ENCODE measurements around the gene CCDC138. TPM values are rescaled to one million over a fixed set of nuclear protein-coding genes. Genes with fewer than 3 reads are reported as not detected.
A peak's percentile ranks its signal among the peaks of the same experiment; 100 is the strongest.
"Not testable (repeated sequence)": the region's sequence is repeated elsewhere in the genome, so short reads cannot be mapped to it uniquely, and the experiment has no call there.

CCDC138 gene
- 10 to 100 TPM in 3 of 6 donors, 1 to 10 TPM in 3; 6.6 to 16.9 (median 10.5) TPM for polyA plus RNA-seq (ENCODE audit: low read depth in 6 of 6)

- no peaks in the 10 kb centered on the region for H3K9me3 Mint-ChIP-seq
- H3K36me3 Mint-ChIP-seq, result peaks cover 12 to 16% of the 10 kb centered on the region in 2 donors
- DNase-seq, result peak; percentile 90
- peak; percentile 94 to 95 for ATAC-seq (ENCODE audit: low read depth in 2 of 2)
- H3K4me1 Mint-ChIP-seq, result peaks cover 9 to 13% (median 12%) of the 10 kb centered on the region in 3 donors
- H3K4me3 Mint-ChIP-seq, result peak within 1 kb of the TSS; percentile 92 to 100 (median 99)
- no peaks in the 10 kb centered on the region for H3K27me3 Mint-ChIP-seq
- H3K27ac Mint-ChIP-seq, result peak within 1 kb of the TSS; percentile 87 to 99 (median 98)
Observed at GRCh38 chr2:108786354-108787215, at the start of gene CCDC138. CCDC138 (plus strand) TSS chr2:108786771; CDS start chr2:108786823, 52 bp downstream.

DNA sequence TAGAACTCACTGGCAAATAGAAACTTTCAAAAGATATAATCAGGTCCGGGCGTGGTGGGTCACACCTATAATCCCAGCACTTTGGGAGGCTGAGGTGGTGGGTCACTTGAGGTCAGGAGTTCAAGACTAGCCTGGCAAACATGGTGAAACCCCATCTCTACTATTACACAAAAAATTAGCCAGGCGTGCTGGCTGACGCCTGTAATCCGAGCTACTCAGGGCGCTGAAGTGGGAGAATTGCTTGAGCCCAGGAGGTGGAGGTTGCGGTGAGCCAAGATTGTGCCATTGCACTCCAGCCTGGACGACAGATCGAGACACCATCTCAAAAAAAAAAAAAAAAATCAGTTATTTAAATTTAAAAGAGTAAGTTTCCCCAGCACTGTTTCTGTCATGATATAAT, 28.6 kb upstream of the CCDC138 start:
- H3K36me3 Mint-ChIP-seq; H3K4me1 Mint-ChIP-seq; H3K4me3 Mint-ChIP-seq; H3K9me3 Mint-ChIP-seq; H3K27me3 Mint-ChIP-seq; ATAC-seq (ENCODE audit: low read depth in 2 of 2); DNase-seq: not testable (repeated sequence)
- H3K27ac Mint-ChIP-seq, result peak overlapping the region in 1 of 6 donors; percentile 57

DNA sequence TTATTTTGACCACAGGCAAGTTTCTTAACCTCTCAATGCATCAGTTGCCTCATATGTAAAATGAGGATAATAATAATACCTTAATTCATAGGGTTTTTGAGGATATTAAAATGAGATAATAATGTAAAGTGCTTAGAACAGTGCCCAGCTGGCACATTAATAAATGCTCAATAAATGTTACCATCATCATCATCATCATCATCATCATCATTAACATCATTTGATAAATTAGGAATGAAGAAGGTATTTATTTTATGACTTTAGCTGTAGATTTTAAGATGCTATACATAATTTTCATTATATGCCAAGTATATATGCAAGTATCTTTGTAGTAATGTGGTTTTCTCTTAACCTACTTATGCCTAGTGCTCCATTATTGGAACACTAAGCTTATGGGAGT, 24.0 kb upstream of the CCDC138 start:
- not testable (repeated sequence) for H3K27ac Mint-ChIP-seq; H3K9me3 Mint-ChIP-seq; ATAC-seq (ENCODE audit: low read depth in 2 of 2); DNase-seq; H3K4me3 Mint-ChIP-seq; H3K4me1 Mint-ChIP-seq; H3K27me3 Mint-ChIP-seq
- H3K36me3 Mint-ChIP-seq, result peaks cover 24 to 27% of the 10 kb centered on the region in 2 donors

- peaks cover 20 to 25% of the 10 kb centered on the region in 2 donors for H3K36me3 Mint-ChIP-seq
- ATAC-seq (ENCODE audit: low read depth in 2 of 2); H3K9me3 Mint-ChIP-seq; H3K27ac Mint-ChIP-seq; DNase-seq; H3K4me3 Mint-ChIP-seq; H3K27me3 Mint-ChIP-seq; H3K4me1 Mint-ChIP-seq: not testable (repeated sequence)
Observed at GRCh38 chr2:108766671-108767070, 19.9 kb upstream of the CCDC138 start.

DNA sequence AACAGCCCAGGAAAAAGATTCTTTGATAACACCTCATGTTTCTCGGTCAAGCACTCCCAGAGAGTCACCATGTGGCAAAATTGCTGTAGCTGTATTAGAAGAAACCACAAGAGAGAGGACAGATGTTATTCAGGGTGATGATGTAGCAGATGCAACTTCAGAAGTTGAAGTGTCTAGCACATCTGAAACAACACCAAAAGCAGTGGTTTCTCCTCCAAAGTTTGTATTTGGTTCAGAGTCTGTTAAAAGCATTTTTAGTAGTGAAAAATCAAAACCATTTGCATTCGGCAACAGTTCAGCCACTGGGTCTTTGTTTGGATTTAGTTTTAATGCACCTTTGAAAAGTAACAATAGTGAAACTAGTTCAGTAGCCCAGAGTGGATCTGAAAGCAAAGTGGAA, 18.7 kb upstream of the CCDC138 start:
- H3K4me3 Mint-ChIP-seq; H3K9me3 Mint-ChIP-seq; H3K4me1 Mint-ChIP-seq; H3K27ac Mint-ChIP-seq; H3K27me3 Mint-ChIP-seq; ATAC-seq (ENCODE audit: low read depth in 2 of 2); DNase-seq: not testable (repeated sequence)
- H3K36me3 Mint-ChIP-seq, result peaks cover 28 to 35% of the 10 kb centered on the region in 2 donors

- Mint-ChIP-seq H3K4me1 (peaks cover 0 to 35% (median 4%) of the 10 kb centered on the region in 3 donors), H3K4me3 (peak overlapping the region in 5 of 8 donors; percentile 39 to 78 (median 63)), H3K27me3 (no peaks in the 10 kb centered on the region), H3K27ac (peak overlapping the region; percentile 81 to 99 (median 92)), H3K9me3 (no peaks in the 10 kb centered on the region), H3K36me3 (peaks cover 8 to 23% of the 10 kb centered on the region in 2 donors)
- DNase-seq, result peak; percentile 62
- peak; percentile 88 to 89 for ATAC-seq (ENCODE audit: low read depth in 2 of 2)
Observed at GRCh38 chr2:108776475-108776874, 10.1 kb upstream of the CCDC138 start.

- DNase-seq, result no peak
- peak overlapping the region in 3 of 6 donors; percentile 21 to 81 (median 27) for H3K27ac Mint-ChIP-seq
- H3K4me1 Mint-ChIP-seq, result peaks cover 0 to 33% (median 8%) of the 10 kb centered on the region in 3 donors
- peak overlapping the region in 1 of 8 donors; percentile 65 for H3K4me3 Mint-ChIP-seq
- peaks cover 12% of the 10 kb centered on the region in 2 donors for H3K36me3 Mint-ChIP-seq
- no peaks in the 10 kb centered on the region for H3K27me3 Mint-ChIP-seq
- H3K9me3 Mint-ChIP-seq, result no peaks in the 10 kb centered on the region
- ATAC-seq (ENCODE audit: low read depth in 2 of 2), result no peak
Observed at GRCh38 chr2:108778857-108779256, 7.7 kb upstream of the CCDC138 start.

DNA sequence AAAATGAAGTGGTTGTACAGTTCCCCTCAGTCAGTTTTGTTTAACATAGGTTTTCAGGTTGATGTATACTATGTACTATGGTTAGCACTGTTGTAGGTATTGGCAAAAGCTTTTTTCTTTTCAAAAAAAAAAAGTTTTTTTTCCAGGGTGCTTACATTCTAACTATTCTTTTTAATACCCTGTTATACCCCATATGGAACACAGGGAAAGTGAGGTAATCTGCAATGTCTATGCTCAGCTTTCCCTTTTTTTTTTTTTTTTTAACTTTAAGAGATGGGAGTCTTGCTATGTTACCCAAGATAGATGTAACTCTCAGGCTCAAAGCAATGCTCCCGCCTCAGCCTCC, 590 bp upstream of the CCDC138 start:
- H3K36me3 Mint-ChIP-seq, result peaks cover 12 to 15% of the 10 kb centered on the region in 2 donors
- peak overlapping the region; percentile 41 to 99 (median 98) for H3K27ac Mint-ChIP-seq
- ATAC-seq (ENCODE audit: low read depth in 2 of 2), result no peak
- no peaks in the 10 kb centered on the region for H3K27me3 Mint-ChIP-seq
- H3K4me3 Mint-ChIP-seq, result peak overlapping the region; percentile 92 to 100 (median 99)
- H3K4me1 Mint-ChIP-seq, result peaks cover 9 to 13% (median 12%) of the 10 kb centered on the region in 3 donors
- no peaks in the 10 kb centered on the region for H3K9me3 Mint-ChIP-seq
- no peak for DNase-seq

DNA sequence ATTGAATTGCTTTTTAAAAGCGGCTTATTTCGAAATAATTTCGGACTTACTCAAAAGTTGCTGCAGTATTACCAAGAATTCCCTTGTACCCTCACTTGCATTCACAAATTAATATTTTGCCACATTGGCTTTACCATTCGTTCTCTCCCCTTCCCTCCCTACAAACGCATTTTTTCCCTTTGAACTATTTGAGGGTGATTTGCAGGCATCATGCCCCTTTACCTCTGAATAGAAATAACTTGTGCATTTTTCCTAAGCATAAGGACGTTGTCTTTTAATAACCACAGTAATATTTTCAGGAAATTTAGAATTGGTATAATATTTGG, 608 bp downstream of the CCDC138 start:
- ATAC-seq (ENCODE audit: low read depth in 2 of 2), result no peak
- no peaks in the 10 kb centered on the region for H3K9me3 Mint-ChIP-seq
- H3K27me3 Mint-ChIP-seq, result no peaks in the 10 kb centered on the region
- no peak for DNase-seq
- peaks cover 5 to 13% (median 12%) of the 10 kb centered on the region in 3 donors for H3K4me1 Mint-ChIP-seq
- H3K27ac Mint-ChIP-seq, result peak overlapping the region in 5 of 6 donors; percentile 65 to 87 (median 86)
- H3K36me3 Mint-ChIP-seq, result peaks cover 6 to 18% of the 10 kb centered on the region in 2 donors
- H3K4me3 Mint-ChIP-seq, result peak overlapping the region; percentile 72 to 99 (median 89)

DNA sequence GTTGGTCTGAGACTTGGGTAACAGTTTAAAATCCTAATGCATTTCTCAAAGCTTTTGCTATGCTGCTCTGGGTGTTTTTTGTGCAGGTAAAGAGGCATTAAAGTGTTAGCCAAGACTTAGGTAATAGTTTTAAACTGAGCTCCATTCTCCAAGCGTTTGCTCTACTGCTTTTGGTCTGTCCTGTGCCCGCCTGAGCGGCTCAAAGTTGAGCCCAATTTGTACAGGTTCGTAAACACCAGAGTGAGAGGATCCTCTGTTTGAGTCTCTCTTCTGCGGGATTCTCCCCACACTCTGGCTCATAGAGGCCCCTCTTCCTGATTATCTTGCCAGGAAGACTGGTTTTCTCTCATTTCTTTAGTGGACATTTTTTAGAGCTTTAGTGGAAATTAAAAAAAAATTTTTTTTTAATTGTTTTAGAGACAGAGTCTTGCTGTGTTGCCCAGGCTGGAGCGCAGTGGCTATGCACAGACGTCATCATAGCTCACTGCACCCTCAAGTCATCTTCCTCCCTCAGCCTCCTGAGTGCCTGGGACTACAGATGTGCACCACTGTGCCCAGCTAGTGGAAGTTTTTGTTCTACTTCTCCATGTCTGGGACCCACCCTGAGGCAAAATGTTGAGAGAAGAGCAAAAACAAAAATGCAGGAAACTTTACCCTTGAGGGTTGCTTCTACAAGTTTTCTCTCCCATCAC, 16.6 kb downstream of the CCDC138 start:
- no peaks in the 10 kb centered on the region for H3K27me3 Mint-ChIP-seq
- H3K4me3 Mint-ChIP-seq, result no peak overlapping the region
- no peak overlapping the region for H3K27ac Mint-ChIP-seq
- H3K36me3 Mint-ChIP-seq, result peaks cover 24% of the 10 kb centered on the region in 2 donors
- ATAC-seq (ENCODE audit: low read depth in 2 of 2), result no peak
- H3K4me1 Mint-ChIP-seq, result no peaks in the 10 kb centered on the region
- DNase-seq, result no peak
- no peaks in the 10 kb centered on the region for H3K9me3 Mint-ChIP-seq

GRCh38 chr2:108805032-108805431, 18.5 kb downstream of the CCDC138 start:
- Mint-ChIP-seq H3K27me3 (no peaks in the 10 kb centered on the region), H3K36me3 (peaks cover 34 to 35% of the 10 kb centered on the region in 2 donors), H3K4me1 (no peaks in the 10 kb centered on the region), H3K4me3 (no peak overlapping the region), H3K9me3 (peaks cover 5 to 17% (median 12%) of the 10 kb centered on the region in 7 donors), H3K27ac (no peak overlapping the region)
- ATAC-seq (ENCODE audit: low read depth in 2 of 2) (no peak), DNase-seq (no peak)

DNA sequence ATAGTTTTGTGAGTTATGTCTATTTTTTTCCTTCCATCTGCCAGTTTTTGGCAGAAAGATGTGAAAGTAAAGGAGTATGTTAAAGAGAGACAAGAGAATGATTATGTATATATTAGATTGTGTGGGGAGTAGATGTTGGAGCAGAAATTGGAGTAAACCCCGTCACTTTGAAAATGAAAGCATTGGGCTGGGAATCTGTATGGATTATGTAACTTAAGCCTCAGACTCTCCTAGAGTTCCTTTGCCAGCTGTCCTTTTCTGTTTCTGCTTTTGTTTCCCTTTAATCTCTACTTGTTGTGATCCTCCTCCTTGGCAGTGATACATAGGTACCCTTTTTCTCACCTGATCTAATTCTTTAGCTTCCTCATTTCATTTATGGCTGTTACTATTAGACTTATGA, 19.2 kb downstream of the CCDC138 start:
- DNase-seq (no peak), ATAC-seq (ENCODE audit: low read depth in 2 of 2) (no peak)
- H3K27ac Mint-ChIP-seq, result no peak overlapping the region
- peaks cover 5 to 24% (median 19%) of the 10 kb centered on the region in 7 donors for H3K9me3 Mint-ChIP-seq
- no peaks in the 10 kb centered on the region for H3K4me1 Mint-ChIP-seq
- peaks cover 42% of the 10 kb centered on the region in 2 donors for H3K36me3 Mint-ChIP-seq
- H3K4me3 Mint-ChIP-seq, result no peak overlapping the region
- H3K27me3 Mint-ChIP-seq, result no peaks in the 10 kb centered on the region

- Mint-ChIP-seq H3K4me3 (no peak overlapping the region), H3K36me3 (peaks cover 43 to 47% of the 10 kb centered on the region in 2 donors), H3K9me3 (peaks cover 5 to 27% (median 19%) of the 10 kb centered on the region in 7 donors), H3K27ac (peak overlapping the region in 1 of 6 donors; percentile 60), H3K27me3 (no peaks in the 10 kb centered on the region), H3K4me1 (no peaks in the 10 kb centered on the region)
- DNase-seq, result no peak
- no peak for ATAC-seq (ENCODE audit: low read depth in 2 of 2)
Observed at GRCh38 chr2:108806371-108807113, 20.0 kb downstream of the CCDC138 start.
